Mesodermal cell (in vitro differentiated cells): ENCODE measurements around the gene CROCC.
"Not testable (repeated sequence)": the region's sequence is repeated elsewhere in the genome, so short reads cannot be mapped to it uniquely, and the experiment has no call there.

Source experiments
- H3K27ac ChIP-seq: 2 replicates; pipeline ENCODE4 v1.7.0; 2013; ENCODE audit warnings: mild to moderate bottlenecking, low read depth, low read length, moderate library complexity; ENCODE audit not compliant: severe bottlenecking
- H3K36me3 ChIP-seq: 2 replicates; pipeline ENCODE4 v1.7.1; 2013; ENCODE audit warnings: mild to moderate bottlenecking, low read length, moderate library complexity; ENCODE audit not compliant: control insufficient read depth, insufficient read depth
- H3K4me1 ChIP-seq: one replicate; pipeline ENCODE4 v1.7.1; 2013; ENCODE audit warnings: mild to moderate bottlenecking, low read length; ENCODE audit not compliant: insufficient read depth, control insufficient read depth, poor library complexity, severe bottlenecking
- H3K4me3 ChIP-seq: 2 replicates; pipeline ENCODE4 v1.7.0; 2013; ENCODE audit warnings: low read length, control low read depth, mild to moderate bottlenecking; ENCODE audit not compliant: insufficient read depth, poor library complexity, severe bottlenecking; ENCODE audit errors: extremely low read depth
- H3K9me3 ChIP-seq: 2 replicates; pipeline ENCODE4 v1.7.1; 2013; ENCODE audit warnings: mild to moderate bottlenecking, low read length, moderate library complexity; ENCODE audit not compliant: control insufficient read depth
- WGBS, 2 experiments: methylation state at CpG; one replicate each; pipeline ENCODE4 v1.1.5; 2013; ENCODE audit warnings: missing lambda C conversion rate in 2 of 2; ENCODE audit not compliant: insufficient coverage in 2 of 2; 5-methylcytosine and 5-hydroxymethylcytosine counted together

CROCC gene

DNA sequence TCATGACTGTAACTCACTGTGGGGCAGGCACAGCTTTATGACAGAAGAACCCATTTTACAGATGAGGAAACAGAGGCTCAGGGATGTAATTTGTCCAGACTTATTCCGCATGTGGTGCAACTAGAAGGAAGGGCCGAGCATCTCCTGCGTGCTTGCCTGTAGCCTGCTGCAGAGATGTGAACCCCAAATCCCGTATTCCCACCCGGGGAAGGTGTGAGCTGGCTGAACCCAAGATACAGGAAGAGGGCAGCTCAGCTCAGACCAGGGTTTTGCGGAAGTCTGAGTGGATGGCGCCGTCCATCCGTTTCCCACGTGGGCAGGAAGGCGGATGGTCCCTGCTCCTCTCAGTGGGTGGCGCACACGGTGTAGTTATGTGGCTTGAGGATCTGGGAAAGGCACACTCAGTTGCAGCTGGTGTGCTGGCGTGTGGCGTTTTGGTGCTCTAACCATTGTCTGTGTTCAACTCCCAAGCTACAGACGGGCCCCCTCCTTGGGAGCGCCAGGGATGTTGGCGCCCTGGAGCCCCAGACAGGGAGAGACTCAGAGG, 1.2 kb downstream of the CROCC start:
- H3K9me3 ChIP-seq: no peaks in the 10 kb centered on the region
- 89 to 93% methylated on average over 18 of the region's 18 CpGs for WGBS, 2 experiments
- H3K4me3 ChIP-seq: no peak overlapping the region
- H3K27ac ChIP-seq: no peak overlapping the region
- no peaks in the 10 kb centered on the region for H3K36me3 ChIP-seq
- peaks cover 13% of the 10 kb centered on the region for H3K4me1 ChIP-seq

DNA sequence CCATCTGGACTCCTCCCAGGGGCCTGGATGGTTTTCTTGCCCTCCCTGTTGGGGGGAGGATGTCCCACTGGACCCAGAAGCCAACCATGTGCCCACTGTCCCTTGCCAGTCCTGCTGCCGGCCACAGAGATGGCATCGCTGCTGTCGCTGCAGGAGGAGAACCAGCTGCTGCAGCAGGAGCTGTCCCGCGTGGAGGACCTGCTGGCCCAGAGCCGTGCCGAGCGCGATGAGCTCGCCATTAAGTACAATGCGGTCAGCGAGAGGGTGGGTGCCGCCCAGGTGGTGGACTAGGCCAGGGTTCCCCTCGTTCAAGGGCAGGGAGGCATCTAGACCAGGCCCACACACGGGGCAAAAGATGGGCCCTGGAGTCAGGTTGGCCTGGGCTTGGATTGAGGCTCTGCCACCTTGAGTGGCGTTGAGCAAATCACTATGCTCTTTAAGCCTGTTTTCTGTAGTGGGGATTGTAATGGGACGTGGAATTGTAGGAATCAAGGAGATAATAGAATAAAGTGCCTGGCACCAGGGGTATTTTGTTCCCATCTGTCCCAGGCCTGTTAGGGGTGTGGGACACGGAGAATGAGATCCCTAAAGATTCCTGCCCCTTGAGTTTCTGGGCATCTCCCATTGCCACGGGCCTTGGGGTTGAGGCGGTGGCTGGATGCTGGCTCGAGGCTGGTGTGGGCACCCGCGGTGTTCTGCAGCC, 2.6 kb downstream of the CROCC start:
- Histone ChIP-seq H3K9me3 (no peaks in the 10 kb centered on the region), H3K27ac (no peak overlapping the region), H3K4me1 (peaks cover 13% of the 10 kb centered on the region), H3K36me3 (no peaks in the 10 kb centered on the region), H3K4me3 (no peak overlapping the region)
- 93% methylated on average over 23 of the region's 23 CpGs for WGBS, 2 experiments

DNA sequence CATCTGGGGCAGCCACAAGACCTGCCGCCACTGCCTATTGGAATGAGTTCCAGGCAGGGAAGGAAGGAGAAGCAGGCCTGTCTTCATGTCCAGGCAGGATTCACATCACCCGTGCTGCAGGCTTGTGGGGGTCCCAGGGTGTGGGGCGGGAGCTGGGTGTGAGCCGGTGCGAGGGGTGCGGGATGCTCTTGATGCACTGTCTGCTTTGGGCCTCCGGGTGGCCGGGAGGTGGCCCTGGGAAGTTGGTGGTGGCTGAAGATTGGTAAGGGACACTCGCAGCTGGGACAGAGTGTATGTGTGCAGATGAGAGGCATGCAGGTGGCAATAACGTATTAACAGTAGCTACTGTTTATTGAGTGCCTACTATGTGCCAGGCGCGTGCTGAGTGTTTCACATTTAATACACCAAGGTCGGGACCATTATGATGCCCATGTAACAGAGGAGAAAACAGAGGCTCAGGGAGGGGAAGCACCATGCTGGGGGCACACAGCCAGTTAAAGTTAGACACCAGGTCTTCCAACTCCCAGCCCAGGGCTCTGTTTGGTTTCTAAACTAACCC, 3.3 kb downstream of the CROCC start:
- no peaks in the 10 kb centered on the region for H3K36me3 ChIP-seq
- peaks cover 13% of the 10 kb centered on the region for H3K4me1 ChIP-seq
- WGBS, 2 experiments: 89 to 94% methylated on average over 13 of the region's 13 CpGs
- no peak overlapping the region for H3K27ac ChIP-seq
- no peak overlapping the region for H3K4me3 ChIP-seq
- no peaks in the 10 kb centered on the region for H3K9me3 ChIP-seq

DNA sequence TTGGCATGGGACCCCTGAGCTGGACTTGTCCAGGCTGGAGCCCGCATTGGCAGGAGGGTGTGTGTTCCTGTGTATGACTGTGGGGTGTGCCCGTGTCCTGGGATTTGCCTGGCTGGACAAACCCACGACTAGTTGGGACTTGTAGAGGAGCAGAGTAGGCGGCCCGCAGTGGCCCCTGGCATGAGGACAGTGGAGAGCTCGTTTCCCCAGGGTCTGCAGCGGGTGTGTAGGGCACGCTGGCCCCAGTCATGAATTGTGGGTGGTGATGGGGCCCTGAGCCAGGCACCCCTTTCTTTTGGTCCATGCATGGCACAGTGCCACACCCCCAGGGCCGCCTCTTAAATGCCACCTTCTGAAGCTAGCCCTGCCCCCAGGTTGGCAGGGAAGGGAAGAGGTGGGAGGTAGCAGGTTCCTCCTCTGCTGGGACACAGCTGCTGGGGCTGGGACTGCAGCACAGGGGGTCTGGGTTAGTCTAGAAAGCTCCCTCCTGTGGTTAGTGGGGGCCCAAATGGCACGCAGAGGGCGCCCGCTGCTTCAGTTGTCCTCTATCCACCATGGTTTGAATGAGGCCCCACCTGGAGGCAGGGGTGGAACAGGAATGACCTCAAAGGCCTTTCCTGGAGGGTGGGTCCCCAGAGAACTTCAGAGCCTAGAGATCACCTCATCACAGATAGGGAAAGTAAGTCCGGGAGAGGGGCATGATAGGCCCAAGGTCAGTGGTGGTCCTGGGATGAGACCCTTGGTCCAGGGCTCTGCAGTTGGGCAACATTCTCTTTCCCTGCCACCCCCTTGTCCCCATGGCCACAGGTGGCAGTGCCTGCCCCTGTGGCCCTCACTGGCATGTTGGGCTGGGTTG, 4.1 kb downstream of the CROCC start:
- WGBS, 2 experiments: 86 to 93% methylated on average over 12 of the region's 13 CpGs
- peaks cover 13% of the 10 kb centered on the region for H3K4me1 ChIP-seq
- no peak overlapping the region for H3K4me3 ChIP-seq
- no peaks in the 10 kb centered on the region for H3K9me3 ChIP-seq
- no peak overlapping the region for H3K27ac ChIP-seq
- no peaks in the 10 kb centered on the region for H3K36me3 ChIP-seq

GRCh38 chr1:16926491-16927073, 4.9 kb downstream of the CROCC start:
- H3K4me3 ChIP-seq: no peak overlapping the region
- 58% methylated on average over 9 to 10 of the region's 10 CpGs for WGBS, 2 experiments
- peak overlapping the region; percentile 57 for H3K27ac ChIP-seq

DNA sequence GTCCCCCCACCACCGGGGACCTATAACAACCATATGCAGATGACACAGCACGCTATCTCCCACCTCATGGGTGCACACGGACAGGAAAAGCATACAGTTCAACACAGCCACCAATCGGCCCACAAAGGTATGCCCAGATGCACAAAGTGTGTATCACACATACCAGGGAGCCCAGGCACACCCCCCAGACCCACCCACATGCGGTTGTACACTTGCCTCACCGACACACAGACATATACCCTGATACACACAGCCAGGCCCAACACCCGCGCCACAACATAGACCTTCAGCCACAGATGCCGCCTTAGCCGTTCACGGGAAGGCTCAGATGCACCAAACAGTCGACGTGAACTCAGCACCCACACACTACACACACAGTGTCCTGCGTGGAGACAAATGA, 5.5 kb downstream of the CROCC start:
- H3K4me3 ChIP-seq: no peak overlapping the region
- no peaks in the 10 kb centered on the region for H3K9me3 ChIP-seq
- 84 to 90% methylated on average over 14 of the region's 14 CpGs for WGBS, 2 experiments
- peak overlapping the region; percentile 57 for H3K27ac ChIP-seq
- peaks cover 8% of the 10 kb centered on the region for H3K4me1 ChIP-seq
- no peaks in the 10 kb centered on the region for H3K36me3 ChIP-seq

More at GRCh38 chr1:16926491-16927073, 4.9 kb downstream of the CROCC start:
- H3K36me3 ChIP-seq: no peaks in the 10 kb centered on the region
- H3K4me1 ChIP-seq: peaks cover 13% of the 10 kb centered on the region
- no peaks in the 10 kb centered on the region for H3K9me3 ChIP-seq

DNA sequence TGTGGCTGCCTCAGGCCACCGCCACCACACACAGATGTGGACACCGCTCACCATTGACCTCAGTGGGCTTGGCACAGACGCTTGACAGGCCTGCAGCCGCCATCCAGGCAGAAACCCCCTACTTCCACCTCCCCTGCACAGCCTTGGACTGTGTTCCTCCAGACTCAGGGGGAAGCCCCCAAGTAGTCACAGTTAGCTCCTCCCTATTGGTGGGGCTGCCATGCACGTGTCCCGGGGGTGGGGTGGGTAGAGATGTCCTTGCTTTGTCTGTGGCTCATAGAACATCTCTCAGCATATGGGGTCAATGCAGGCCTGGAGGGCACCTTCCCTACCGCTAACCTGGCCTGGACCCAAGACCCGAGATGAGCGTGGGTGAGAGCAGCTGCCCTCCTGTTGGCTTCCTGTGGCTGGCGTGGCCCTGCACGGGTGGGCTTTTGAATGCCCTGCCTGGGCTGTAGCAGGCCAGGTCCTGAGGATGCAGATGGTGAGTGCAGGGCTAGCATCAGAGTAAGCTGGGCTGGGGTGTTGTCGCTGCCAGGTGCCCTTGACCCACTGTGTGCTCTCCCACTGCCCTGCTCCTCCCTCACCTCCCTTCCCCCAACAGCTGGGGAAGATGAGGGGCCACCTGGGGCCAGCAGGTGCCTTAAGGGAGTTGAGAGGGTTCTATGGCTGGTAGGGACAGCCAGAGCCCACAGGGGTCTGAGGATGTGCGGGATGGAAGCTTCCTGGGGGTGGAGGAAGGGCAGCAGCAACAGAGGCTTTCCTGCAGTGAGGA, 6.2 kb downstream of the CROCC start:
- no peak overlapping the region for H3K27ac ChIP-seq
- peaks cover 8% of the 10 kb centered on the region for H3K4me1 ChIP-seq
- H3K36me3 ChIP-seq: no peaks in the 10 kb centered on the region
- WGBS, 2 experiments: 90 to 93% methylated on average over 8 to 12 of the region's 13 CpGs
- H3K9me3 ChIP-seq: no peaks in the 10 kb centered on the region
- H3K4me3 ChIP-seq: no peak overlapping the region

DNA sequence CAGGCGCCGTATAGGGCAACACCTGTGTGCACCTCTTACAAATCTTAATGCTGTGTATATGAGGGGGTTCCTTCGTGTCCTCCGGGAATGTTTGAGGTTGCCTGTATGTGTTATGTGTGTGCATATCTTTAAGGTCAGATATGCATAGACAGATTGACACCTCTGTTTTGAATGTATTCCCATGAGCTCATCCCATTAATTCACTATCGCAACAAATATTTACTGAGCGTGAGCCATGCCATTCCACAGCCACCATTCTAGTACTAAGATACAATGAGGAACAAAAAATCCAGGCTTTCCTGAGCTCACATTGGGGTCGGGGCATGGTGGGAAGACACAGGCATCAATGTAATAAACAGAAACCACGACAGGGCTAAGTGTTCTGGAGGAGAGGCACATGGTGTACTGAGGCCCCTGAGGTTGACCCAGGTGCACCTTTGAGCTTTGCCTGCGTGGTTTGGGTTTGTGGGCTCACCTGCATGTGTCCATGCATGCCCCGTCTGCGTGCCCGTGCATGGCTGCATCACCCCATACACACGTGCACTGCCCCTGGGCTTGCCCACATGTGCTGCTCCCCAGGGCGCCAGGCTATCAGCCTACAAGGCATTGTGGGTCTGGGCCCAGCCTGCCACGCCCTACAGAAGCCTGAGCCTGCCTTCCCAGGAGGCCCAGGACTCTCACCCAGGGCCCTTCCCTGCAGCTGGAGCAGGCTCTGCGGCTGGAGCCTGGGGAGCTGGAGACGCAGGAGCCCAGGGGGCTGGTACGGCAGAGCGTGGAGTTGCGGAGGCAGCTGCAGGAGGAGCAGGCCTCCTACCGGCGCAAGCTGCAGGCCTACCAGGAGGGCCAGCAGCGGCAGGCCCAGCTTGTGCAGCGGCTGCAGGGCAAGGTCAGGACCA, 7.7 kb downstream of the CROCC start:
- H3K4me1 ChIP-seq, H3K4me3 ChIP-seq, H3K36me3 ChIP-seq, H3K9me3 ChIP-seq, H3K27ac ChIP-seq: not testable (repeated sequence)
- WGBS, 2 experiments: 89% methylated on average over 19 of the region's 24 CpGs

DNA sequence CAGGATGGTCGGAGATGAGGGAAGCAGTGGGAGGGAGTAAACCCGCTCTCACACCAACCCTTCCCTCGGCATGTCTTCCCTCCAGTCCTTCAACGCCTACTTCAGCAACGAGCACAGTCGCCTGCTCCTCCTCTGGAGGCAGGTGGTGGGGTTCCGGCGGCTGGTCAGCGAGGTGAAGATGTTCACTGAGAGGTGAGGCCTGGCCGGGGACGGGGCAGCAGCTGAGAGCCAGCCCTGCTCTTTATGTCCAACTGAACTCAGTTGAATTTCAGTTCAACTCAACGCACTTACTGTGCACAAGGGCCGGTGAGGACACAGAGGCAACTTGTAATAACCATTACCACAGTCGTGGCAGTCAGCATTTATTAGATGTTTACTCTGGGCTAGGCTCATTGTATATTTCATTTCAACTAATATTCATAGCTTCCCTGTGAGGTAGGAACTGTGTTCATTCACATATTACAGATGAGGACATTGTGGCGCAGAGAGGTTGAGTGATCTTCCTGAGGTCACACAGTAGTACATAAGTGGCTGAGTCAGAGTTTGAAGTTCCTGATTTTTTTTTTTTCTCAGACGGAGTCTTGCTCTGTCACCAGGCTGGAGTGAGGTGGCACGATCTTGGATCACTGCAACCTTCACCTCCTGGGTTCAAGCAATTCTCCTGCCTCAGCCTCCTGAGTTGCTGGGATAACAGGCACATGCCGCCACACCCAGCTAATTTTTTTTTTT, 9.6 kb downstream of the CROCC start:
- not testable (repeated sequence) for H3K27ac ChIP-seq, H3K36me3 ChIP-seq, H3K9me3 ChIP-seq, H3K4me3 ChIP-seq, H3K4me1 ChIP-seq
- 91 to 96% methylated on average over 17 of the region's 18 CpGs for WGBS, 2 experiments
